Measurements from ENCODE around the gene CCNB3. TPM values are rescaled to one million over a fixed set of nuclear protein-coding genes. Genes with fewer than 3 reads are reported as not detected.
"Not testable (repeated sequence)": the region's sequence is repeated elsewhere in the genome, so short reads cannot be mapped to it uniquely, and the experiment has no call there.

CCNB3 gene
- 0.31 TPM for total RNA-seq

GRCh38 chrX:50204364-50204899 lies at the start of gene CCNB3:
Gene CCNB3 (plus strand): TSS chrX:50204765. CDS start chrX:50285164, 80,399 bp downstream.
- DNase-seq: peak; percentile 39

- no peak for DNase-seq
Measured at GRCh38 chrX:50157545-50158135, 46.9 kb upstream of the CCNB3 start.

- DNase-seq: no peak
Measured at GRCh38 chrX:50158593-50158992, 46.0 kb upstream of the CCNB3 start.

GRCh38 chrX:50161127-50161526 lies 43.4 kb upstream of the CCNB3 start:
- no peak for DNase-seq

GRCh38 chrX:50165727-50166126 lies 38.8 kb upstream of the CCNB3 start:
- DNase-seq: no peak

- no peak for DNase-seq
Measured at GRCh38 chrX:50167366-50167765, 37.2 kb upstream of the CCNB3 start.

- DNase-seq: no peak
Measured at GRCh38 chrX:50168241-50168687, 36.3 kb upstream of the CCNB3 start.

- no peak for DNase-seq
Measured at GRCh38 chrX:50169717-50170116, 34.8 kb upstream of the CCNB3 start.

GRCh38 chrX:50180073-50180940 lies 24.3 kb upstream of the CCNB3 start:
- DNase-seq: no peak

- DNase-seq: no peak
Measured at GRCh38 chrX:50183891-50184290, 20.7 kb upstream of the CCNB3 start.

GRCh38 chrX:50188859-50189600 lies 15.5 kb upstream of the CCNB3 start:
- DNase-seq: no peak

GRCh38 chrX:50198348-50198747 lies 6.2 kb upstream of the CCNB3 start:
- no peak for DNase-seq

- DNase-seq: no peak
Measured at GRCh38 chrX:50200907-50201306, 3.7 kb upstream of the CCNB3 start, which contains the start of gene AKAP4. Gene AKAP4 (minus strand): TSS chrX:50201007. CDS start chrX:50200889, 118 bp downstream.

GRCh38 chrX:50202539-50202938 lies 2.0 kb upstream of the CCNB3 start:
- DNase-seq: no peak

GRCh38 chrX:50206753-50207152 lies 2.2 kb downstream of the CCNB3 start:
- no peak for DNase-seq

GRCh38 chrX:50211510-50211909 lies 6.9 kb downstream of the CCNB3 start:
- DNase-seq: no peak

GRCh38 chrX:50281253-50281652 lies 76.7 kb downstream of the CCNB3 start:
- no peak for DNase-seq

- no peak for DNase-seq
Measured at GRCh38 chrX:50327235-50327634, 122.7 kb downstream of the CCNB3 start.

- DNase-seq: not testable (repeated sequence)
Measured at GRCh38 chrX:50332668-50333067, 128.1 kb downstream of the CCNB3 start.

- DNase-seq: no peak
Measured at GRCh38 chrX:50333308-50333707, 128.7 kb downstream of the CCNB3 start.

- DNase-seq: no peak
Measured at GRCh38 chrX:50343917-50344316, 139.4 kb downstream of the CCNB3 start.

GRCh38 chrX:50372966-50373365 lies 168.4 kb downstream of the CCNB3 start:
- DNase-seq: no peak

All from occipital lobe (tissue), 2 donors.